ENCODE results near the gene SMIM36. TPM values are rescaled to one million over a fixed set of nuclear protein-coding genes. Genes with fewer than 3 reads are reported as not detected.

Gene SMIM36
- total and polyA plus RNA-seq, 2 of the 8 experiments (the other 6 are each of a cell fraction or from before 2014, with no cell fraction given), result not detected

DNA sequence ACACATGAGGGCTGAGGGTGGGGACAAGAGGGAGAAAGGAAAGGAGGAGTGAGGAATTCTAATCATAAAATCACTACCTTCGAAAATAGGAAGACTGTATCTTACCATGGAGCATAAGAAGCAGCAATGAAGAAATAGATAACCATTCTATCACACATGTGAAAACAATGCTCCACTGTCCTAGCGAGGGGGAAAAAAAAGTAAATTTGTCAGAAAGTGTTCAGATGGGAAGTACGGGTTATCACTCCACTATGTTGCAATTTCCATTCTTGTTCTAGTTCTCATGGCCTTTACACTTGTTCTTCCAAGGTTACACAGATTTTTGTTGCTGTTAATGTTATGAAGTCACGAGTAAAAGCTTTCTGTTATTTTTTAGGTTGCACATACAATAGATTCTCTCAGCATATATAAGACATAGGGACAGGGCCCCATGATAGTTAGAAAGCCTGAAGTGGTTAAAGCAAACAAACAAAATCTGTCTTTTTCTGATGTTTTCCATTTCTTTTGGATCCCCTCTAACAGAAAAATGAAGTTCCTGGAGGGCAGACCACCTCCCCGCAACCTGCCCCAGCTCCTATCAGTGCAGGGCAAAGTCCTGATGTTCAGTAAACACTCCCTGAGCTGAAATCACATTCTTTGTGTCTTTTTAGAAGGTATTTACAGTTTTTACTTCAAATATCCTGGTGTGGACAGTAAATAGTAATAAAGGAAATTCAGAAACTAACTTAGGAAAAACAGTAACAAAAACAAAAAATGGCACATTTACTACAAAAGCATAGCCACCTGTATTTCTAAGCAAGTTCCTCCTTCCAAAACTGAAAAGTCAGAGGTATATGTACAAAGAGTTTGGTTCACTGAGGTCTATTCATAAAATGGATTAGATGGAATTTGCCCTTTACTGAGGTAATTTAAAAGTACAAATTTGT is 103.3 kb downstream of the SMIM36 start:
- CTCF ChIA-PET (ENCODE audit: partially characterized antibody), result interaction anchor here (1.0 to 3.0 kb wide), 2 partner anchors 8 to 106 kb away, joined by 4 to 11 read pairs; no protein-coding TSS in a partner anchor
- no peak overlapping the region for H3K9ac ChIP-seq (replicated peaks in 1 of 4; ENCODE audit: extremely low read depth in 1 of 4, low read depth in 3 of 4, low read length in 3 of 4)
- no peaks in the 10 kb centered on the region for H3K4me1 ChIP-seq (replicated peaks in 1 of 4; ENCODE audit: control insufficient read depth in 3 of 4, insufficient read depth in 4 of 4, low read length in 3 of 4)
- H3K27ac ChIP-seq (ENCODE audit: low read depth, low read length), result no peak overlapping the region
- H3K79me2 ChIP-seq (ENCODE audit: control insufficient read depth in 1 of 2, insufficient read depth in 2 of 2, low read length in 2 of 2), result no peaks in the 10 kb centered on the region
- H2BK15ac ChIP-seq (ENCODE audit: low read length), result no peak overlapping the region
- 86% methylated on average over 5 of the region's 5 CpGs; no CpG with 5 or more reads in 1 of the 2 experiments for WGBS, 2 experiments (ENCODE audit: extremely low coverage in 1 of 2, insufficient coverage in 1 of 2, insufficient read length in 1 of 2, insufficient replicate concordance in 2 of 2, low coverage in 1 of 2, low lambda C conversion rate in 2 of 2, missing lambda C conversion rate in 1 of 2)
- H4K5ac ChIP-seq (ENCODE audit: insufficient read length, low read depth, low read length), result no peak overlapping the region
- H3K23me2 ChIP-seq (ENCODE audit: low read depth, low read length), result no peaks in the 10 kb centered on the region
- DNase-seq (ENCODE audit: low read depth in 1 of 2, low spot score in 2 of 2) (no peak), FAIRE-seq (no peak)
- H3K18ac ChIP-seq (ENCODE audit: extremely low read depth, low read length), result no peak overlapping the region
- H3K9me3 ChIP-seq (ENCODE audit: insufficient read depth in 2 of 2, low read depth in 1 of 2, low read length in 1 of 2), result no peaks in the 10 kb centered on the region
- H3K4ac ChIP-seq (replicated peaks; ENCODE audit: insufficient read length, low read depth, low read length), result no peak overlapping the region
- no peak overlapping the region for H3K56ac ChIP-seq (replicated peaks; ENCODE audit: insufficient read length, low read depth, low read length)
- H4K8ac ChIP-seq (ENCODE audit: extremely low read depth, insufficient read depth, low read length), result no peak overlapping the region
- no peak overlapping the region for H4K91ac ChIP-seq (replicated peaks; ENCODE audit: insufficient read length, low read length)
- POLR2A ChIA-PET (ENCODE audit: partially characterized antibody), result no interaction called here
- H3K4me2 ChIP-seq (ENCODE audit: insufficient read depth in 1 of 2, low read depth in 2 of 2, low read length in 2 of 2), result no peak overlapping the region
- H3K14ac ChIP-seq (ENCODE audit: insufficient read length), result no peak overlapping the region
- no peaks in the 10 kb centered on the region for H3K27me3 ChIP-seq (replicated peaks in 1 of 4; ENCODE audit: control insufficient read depth in 3 of 4, extremely low read depth in 1 of 4, insufficient read depth in 3 of 4, low read length in 3 of 4)
- no peak overlapping the region for H2BK20ac ChIP-seq (ENCODE audit: low read length)
- H2BK5ac ChIP-seq (ENCODE audit: low read depth, low read length), result no peak overlapping the region
- no peak overlapping the region for H2BK120ac ChIP-seq (replicated peaks; ENCODE audit: low read depth, low read length)
- no peak overlapping the region for H3K4me3 ChIP-seq (ENCODE audit: extremely low read depth in 1 of 4, insufficient read depth in 2 of 4, low read depth in 3 of 4, low read length in 4 of 4)
- no peaks in the 10 kb centered on the region for H4K20me1 ChIP-seq (replicated peaks in 1 of 2; ENCODE audit: control insufficient read depth in 1 of 2, insufficient read depth in 2 of 2, low read length in 2 of 2)
- no peak overlapping the region for H2AFZ ChIP-seq (ENCODE audit: low read length)
- no peak overlapping the region for H3K23ac ChIP-seq (ENCODE audit: insufficient read length)
- H2BK12ac ChIP-seq (ENCODE audit: low read depth, low read length), result no peak overlapping the region
- peaks cover 25 to 72% (median 54%) of the 10 kb centered on the region in 4 experiments for H3K36me3 ChIP-seq (ENCODE audit: control insufficient read depth in 2 of 4, insufficient read depth in 4 of 4, low read length in 3 of 4)
- no peak overlapping the region for H2AK5ac ChIP-seq (ENCODE audit: low read depth, low read length)
- no peaks in the 10 kb centered on the region for H3K79me1 ChIP-seq (ENCODE audit: low read depth, low read length)
- TF ChIP-seq KDM5A (IDR thresholded peaks at IDR 0.05; ENCODE audit: low read length) (no peak), EGR1 (IDR thresholded peaks at IDR 0.05; ENCODE audit: borderline replicate concordance, low read depth, low read length) (no peak), SIN3A (conservative IDR thresholded peaks at IDR 0.05 in 1 of 2, IDR thresholded peaks at IDR 0.05 in 1 of 2; ENCODE audit: low read depth in 1 of 2, low read length in 2 of 2) (no peak), ZNF274 (IDR thresholded peaks at IDR 0.05; ENCODE audit: borderline replicate concordance, extremely low read depth, low read length) (no peak), CHD2 (IDR thresholded peaks at IDR 0.05; ENCODE audit: low read length) (no peak), FOSL1 (IDR thresholded peaks at IDR 0.05; ENCODE audit: insufficient read depth, low read depth, low read length) (no peak)
- TF ChIP-seq, protein P1, sequence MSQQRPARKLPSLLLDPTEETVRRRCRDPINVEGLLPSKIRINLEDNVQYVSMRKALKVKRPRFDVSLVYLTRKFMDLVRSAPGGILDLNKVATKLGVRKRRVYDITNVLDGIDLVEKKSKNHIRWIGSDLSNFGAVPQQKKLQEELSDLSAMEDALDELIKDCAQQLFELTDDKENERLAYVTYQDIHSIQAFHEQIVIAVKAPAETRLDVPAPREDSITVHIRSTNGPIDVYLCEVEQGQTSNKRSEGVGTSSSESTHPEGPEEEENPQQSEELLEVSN (IDR thresholded peaks at IDR 0.05), result no peak

Measured in H1 (cell line).